Effector CD4-positive, alpha-beta T cell (primary cell): ENCODE data around the gene CDK2.
"Not testable (repeated sequence)": the region's sequence is repeated elsewhere in the genome, so short reads cannot be mapped to it uniquely, and the experiment has no call there.

Experiments used
- DNase-seq: peaks from one replicate; pipeline ENCODE4 v3.0.0-alpha.2; 2020

The CDK2 gene

DNA sequence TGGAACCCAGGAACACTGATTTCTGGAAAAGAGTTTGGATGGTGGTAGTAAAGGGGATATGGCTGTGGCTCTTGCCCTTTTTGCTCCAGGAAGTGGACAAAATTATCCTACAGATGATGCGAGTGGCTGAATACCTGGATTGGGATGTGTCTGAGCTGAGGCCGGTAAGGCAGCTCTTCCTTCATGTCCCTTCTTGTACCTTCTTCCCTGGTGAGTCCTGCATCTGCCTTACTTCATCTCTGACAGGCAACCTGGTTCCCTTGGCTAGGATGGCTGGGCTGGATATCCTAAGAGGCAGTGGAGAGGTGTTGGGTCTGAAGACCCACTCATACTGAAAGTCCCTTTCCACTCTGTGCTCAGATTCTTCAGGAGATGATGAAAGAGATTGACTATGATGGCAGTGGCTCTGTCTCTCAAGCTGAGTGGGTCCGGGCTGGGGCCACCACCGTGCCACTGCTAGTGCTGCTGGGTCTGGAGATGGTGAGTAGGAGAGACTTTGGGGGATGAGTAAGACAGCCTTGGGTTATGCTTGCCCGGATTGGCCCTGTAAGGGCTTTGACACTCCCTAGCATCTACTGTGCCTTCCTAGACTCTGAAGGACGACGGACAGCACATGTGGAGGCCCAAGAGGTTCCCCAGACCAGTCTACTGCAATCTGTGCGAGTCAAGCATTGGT is 27.7 kb upstream of the CDK2 start:
- no peak for DNase-seq

DNA sequence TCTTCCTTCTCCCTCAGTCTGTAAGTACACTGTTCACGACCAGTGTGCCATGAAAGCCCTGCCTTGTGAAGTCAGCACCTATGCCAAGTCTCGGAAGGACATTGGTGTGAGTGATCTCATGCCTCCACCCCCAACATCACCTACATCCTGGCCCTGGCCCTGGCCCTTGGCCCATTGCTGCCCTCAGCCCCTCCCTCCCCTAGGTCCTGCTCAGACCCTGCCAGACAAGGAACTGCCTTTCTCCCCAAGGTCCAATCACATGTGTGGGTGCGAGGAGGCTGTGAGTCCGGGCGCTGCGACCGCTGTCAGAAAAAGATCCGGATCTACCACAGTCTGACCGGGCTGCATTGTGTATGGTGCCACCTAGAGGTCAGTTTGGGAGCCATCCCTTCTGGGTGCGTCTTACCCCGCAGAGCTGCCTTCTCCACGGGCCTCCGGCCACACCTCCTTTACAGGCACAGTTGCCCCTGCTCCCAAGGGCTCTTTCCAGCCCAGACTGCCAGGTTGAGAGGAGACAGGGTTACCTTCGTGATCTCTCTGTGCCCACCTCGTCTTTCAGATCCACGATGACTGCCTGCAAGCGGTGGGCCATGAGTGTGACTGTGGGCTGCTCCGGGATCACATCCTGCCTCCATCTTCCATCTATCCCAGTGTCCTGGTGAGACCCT is 26.4 kb upstream of the CDK2 start:
- peak; percentile 80 for DNase-seq

DNA sequence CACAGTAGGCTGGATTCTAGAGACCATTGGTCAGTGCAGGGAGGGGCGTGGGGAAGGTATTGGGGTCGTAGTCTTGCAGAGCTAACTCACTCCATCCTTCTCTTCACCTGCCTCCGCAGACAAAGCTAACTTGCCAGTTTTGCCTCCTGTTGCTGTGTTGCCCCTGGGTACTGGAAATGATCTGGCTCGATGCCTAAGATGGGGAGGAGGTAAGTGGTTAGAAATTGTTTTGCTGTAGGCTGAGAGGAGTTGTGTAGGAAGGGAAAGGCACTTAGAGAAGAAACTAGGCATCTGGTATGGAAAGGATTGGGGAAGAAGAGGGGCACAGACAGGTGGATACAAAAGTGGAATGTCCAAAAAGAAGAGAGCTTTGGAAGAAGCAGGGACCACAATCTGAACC is 24.6 kb upstream of the CDK2 start:
- no peak for DNase-seq

DNA sequence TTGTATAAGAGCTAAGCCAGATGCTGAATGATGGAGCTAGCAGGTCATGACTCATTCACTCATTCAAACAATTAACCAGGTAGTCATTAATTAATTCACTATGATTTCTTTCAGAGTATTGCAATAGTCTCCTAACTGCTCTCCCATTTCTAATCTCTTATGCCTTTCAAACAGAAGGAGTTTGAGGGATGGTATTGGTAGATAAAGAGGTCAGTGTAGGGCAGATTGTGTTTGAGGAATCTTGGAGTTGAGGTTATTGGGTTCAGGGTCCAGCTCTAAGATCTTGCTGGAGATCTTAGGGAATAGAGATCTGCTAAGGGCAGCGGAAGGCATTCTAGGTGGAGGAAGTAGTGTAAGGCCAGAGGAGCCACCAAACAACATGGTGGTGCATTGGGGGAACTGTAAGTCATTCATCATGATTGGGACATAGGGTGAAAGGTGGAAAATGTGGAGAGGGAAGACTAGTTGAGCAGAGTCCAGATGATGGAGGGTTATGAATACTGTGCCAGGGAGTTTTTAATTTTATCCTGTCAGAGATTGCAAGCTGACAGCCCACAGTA is 24.0 kb upstream of the CDK2 start:
- DNase-seq: no peak

DNA sequence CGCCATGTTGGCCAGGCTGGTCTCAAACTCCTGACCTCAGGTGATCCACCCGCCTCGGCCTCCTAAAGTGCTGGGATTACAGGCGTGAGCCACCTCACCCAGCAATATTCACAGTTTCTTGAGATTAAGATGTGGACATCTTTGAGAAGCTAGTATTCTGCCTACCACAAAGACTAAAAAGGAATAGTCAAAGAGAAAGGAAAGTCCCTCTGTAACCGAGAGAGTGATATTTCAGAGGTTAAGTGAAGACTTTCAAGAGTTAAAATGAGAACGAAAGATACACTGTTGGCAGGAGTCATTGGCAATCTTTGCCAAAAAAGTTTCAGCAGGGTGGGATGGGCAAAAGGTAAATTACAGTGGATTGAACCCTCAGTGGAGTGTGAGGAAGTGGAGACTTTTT is 20.1 kb upstream of the CDK2 start:
- no peak for DNase-seq

DNA sequence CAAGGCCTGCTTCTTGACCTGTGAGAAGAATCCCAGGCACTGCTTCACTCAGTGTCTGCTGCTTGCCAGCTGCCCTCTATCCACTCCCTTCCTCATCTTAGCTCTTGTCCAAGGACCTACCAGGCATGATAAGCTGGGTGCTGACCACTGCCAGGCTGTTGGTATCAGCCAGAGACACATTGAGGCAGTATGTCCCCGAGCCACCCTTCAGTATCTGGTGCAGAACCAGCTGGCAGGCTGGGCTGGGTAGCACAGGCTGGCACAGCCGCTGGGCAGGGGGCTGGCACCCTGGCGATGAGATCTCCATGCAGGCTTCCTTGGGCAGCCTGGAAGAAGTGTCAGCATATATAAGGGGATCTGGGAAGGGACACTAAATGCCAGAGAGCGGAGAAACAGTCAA is 11.3 kb upstream of the CDK2 start:
- DNase-seq: no peak

DNA sequence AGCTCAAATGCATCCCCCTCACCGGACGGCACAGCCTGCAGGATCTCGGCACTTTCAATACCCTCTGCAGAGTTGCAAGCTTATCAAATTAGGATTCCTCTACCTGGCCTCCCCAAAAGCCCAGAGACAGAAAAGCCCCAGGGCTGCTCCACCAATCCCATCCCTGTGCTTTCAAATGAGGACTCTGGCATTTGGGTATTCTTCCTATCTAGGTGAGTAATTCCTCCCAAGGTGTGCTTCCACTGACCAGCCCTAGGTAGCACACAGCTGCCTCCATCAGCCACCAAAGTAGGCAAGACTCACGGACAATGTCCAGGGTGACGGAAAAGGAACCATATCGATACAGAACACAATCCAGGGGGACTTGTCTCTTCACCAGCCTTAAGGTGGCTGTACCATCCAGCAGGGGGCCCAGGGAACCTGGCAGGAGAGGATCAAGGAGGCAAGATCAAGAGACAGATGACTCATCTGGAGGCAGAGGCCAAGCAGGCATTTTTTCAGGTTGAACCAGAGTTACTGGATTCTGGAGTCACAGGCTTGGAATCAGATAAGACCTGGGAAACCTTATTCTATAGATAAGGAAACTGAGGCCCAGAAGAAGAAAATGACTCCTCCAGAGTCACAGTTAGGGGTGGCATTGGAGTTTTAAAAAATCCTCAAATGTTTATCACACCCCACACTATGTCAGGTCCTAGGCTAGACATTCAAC is 10.7 kb upstream of the CDK2 start:
- DNase-seq: peak; percentile 32

DNA sequence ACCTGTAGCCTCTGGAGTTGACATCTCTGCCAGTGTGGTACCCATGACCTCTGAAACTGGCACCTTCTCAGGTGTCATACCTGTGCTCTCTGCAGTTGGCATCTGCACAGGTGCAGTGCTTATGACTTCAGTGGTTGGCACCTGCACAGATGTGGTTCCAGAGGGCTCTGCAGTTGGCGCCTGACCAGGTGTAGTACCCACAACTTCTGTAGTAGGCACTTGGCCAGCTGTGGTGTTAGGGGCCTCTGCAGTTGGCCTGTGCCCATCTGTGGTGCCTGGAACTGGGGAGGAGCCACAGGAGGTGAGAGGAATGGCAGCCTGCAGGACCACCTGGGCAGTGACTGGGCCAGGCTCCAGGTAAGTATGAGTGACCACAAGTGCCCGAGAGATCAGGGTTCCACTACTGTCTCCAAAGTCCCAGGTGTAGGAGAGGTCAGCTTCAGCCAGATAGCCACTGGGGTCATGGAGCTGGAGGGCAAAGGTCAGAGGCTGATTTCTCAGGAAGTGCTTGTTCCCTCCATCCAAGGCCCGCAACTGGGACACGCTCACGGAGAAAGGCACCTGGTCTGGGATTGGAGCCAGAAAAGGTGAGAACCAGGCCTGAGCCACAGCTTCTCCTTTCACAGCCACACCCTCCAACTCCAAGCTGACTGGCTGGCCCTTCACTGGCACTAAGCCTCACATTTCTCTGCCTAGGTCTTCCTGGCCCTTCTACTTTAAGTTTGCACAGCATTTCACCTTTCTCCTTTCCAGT is 9.3 kb upstream of the CDK2 start:
- no peak for DNase-seq

DNA sequence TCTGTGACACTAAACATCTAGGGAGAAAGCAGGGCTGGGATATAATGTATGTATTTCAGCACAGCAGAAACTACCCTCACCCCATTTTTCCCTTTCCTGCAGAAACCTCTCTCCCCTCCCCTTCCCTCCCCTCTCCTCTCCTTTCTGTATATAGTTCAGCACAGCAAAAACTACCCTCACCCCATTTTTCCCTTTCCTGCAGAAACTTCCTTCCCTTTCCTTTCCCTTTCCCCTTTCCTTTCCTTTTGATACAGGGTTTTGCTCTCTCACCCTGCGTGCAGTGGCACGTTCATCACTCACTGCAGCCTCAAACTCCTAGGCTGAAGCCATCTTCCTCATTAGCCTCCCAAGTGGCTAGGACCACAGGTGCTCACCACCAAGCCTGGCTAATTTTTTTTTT is 2.9 kb upstream of the CDK2 start:
- no peak for DNase-seq

DNA sequence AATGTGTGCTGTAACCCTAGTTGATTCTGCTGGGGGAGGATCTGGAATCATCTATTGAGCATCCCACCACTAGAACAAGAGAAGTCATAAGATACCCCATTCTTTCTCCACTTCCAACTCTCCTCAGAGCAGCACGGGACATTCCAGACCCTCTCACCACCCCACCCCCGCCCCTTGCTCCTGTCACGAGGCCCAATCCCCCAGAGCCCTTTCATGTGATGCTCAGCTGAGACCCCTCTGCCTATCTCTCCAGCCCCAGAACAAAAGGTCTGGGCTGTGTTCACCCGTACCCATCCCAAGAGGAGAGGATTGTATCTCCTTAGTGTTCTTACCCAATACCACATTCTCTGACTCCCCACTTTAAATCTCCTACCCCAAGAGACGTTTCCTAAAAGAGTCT is 1.4 kb upstream of the CDK2 start:
- no peak for DNase-seq

DNA sequence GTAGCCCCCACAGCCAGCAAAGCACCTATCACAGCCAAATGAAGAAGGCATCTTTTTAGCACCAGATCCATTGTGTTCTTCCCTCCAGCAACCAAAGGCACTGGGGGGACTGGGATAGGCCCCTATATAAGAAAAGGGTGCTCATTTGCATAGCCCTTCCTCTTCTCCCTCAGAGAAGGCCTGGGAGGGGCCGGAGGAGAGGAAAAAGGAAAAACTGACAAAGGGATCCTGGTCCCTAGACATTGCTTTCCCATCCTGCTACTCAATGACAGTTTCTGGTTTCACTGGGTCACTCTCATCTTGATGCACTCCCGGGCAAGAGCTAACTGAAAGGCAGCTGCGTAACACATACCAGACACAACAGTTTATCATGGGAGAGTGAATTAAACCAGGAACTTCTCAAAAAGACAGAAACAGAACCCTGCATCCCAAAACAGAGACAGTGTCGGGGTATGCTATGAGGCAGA is 656 bp upstream of the CDK2 start, which contains the start of gene PMEL:
Gene PMEL (minus strand): TSS at position 102 of the 467 bp plus-strand sequence. CDS start 31 bp downstream, at position 71.
- no peak for DNase-seq

DNA sequence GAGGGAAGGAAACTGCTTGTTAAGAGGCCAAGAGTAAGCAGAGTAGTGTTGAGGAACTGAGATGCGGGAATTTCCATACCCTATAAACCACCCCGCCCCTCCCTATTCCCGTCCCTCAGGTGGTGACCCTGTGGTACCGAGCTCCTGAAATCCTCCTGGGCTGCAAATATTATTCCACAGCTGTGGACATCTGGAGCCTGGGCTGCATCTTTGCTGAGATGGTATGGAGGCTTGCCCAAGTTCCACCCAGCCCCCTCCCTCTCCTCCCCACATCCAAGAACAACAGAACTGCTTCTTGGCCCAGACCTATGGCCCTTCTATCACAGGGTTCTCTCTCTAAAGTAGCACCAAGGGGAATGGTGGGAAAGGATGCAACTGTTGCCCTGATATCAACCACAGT is 2.7 kb downstream of the CDK2 start:
- DNase-seq: no peak

DNA sequence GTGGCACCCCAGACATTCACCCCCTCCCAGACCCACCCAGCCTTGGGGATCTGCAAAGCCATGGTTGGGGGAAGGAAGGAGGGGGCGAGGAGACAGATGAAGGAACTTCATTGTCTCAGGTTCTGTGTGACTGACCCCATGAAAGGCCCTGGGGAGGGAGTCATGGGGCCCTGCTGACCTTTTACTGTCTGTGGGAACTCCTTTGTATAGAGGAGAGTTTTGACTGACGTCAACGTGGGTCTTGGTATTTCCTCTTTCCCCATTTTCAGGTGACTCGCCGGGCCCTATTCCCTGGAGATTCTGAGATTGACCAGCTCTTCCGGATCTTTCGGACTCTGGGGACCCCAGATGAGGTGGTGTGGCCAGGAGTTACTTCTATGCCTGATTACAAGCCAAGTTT is 4.1 kb downstream of the CDK2 start:
- no peak for DNase-seq

DNA sequence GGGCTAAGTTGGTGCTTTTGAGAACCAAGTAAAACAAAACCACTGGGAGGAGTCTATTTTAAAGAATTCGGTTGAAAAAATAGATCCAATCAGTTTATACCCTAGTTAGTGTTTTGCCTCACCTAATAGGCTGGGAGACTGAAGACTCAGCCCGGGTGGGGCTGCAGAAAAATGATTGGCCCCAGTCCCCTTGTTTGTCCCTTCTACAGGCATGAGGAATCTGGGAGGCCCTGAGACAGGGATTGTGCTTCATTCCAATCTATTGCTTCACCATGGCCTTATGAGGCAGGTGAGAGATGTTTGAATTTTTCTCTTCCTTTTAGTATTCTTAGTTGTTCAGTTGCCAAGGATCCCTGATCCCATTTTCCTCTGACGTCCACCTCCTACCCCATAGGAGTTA is 5.4 kb downstream of the CDK2 start:
- no peak for DNase-seq

DNA sequence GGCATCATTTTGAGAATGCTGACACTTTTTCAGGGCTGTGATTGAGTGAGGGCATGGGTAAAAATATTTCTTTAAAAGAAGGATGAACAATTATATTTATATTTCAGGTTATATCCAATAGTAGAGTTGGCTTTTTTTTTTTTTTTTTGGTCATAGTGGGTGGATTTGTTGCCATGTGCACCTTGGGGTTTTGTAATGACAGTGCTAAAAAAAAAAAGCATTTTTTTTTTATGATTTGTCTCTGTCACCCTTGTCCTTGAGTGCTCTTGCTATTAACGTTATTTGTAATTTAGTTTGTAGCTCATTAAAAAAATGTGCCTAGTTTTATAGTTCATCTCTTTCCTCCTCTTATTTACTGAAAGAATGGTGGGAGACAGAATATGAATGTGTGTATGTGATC is 5.8 kb downstream of the CDK2 start:
- DNase-seq: no peak

DNA sequence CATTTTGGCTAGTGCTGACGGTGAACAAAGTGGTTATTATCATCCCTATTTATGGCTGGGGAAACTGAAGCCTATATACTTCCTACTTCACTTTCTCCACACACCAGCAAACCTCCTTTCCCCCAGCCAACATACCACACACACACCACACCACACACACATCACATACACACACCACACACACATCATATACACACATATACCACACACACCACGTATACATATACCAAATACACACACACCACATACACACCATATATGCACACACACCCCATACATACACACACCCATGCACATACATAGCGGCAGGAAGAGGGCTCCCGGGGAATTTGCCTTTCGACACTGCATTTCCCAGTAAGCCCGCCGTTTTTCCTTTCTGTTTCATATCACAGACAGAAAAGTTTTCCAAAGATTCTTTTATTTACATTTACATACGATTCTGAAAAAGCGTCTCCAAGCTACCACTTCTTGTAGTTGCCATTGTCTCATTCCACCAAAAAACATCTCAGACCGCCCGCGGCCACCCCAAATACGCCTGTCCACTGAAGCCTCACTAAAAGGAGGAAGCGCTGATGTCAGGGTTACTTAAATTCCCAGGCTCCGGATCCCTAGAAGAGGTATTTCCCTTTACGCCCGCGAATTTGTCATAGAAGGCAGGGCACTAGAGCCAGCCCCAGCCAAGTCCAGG is 6.4 kb downstream of the CDK2 start:
- DNase-seq: no peak

DNA sequence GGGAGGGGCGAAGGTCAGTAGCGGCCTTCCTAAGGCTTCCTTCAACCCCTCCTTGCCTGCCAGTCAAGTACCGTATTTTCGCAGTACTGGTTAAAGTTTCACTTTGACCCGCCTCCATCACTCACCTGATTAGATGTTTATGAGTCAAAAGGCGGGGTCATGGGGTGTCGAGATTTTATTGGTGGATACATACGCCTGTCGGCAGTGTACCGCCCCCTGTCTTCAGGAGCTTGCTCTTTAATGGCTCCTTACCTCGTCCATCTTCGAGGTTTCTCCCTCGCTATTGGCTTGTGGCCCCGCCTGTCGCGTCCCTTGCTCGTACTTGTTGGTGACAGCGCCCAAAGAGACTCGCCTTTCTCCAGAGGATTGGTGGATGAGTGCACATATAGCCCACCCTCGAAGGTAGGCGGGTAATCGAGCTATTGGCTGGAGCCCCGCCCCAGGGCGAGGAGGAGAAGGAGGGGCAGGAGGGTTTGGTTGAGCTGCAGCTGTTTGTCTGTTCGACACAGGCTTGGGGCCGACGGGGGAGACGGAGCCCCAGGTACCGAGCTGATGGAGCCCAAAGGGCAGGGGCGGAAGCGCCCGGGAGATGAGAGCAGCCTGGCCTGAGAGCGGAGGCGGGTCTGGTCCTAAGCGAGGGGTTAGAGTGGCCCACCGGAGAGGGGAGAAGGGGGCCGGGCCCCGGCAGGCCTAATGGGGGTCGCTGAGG is 7.1 kb downstream of the CDK2 start, which contains the start of gene RAB5B:
Gene RAB5B (plus strand): TSS at position 480 of the 709 bp plus-strand sequence. CDS start 12,883 bp downstream, outside the sequence.
- DNase-seq: peak; percentile 98

DNA sequence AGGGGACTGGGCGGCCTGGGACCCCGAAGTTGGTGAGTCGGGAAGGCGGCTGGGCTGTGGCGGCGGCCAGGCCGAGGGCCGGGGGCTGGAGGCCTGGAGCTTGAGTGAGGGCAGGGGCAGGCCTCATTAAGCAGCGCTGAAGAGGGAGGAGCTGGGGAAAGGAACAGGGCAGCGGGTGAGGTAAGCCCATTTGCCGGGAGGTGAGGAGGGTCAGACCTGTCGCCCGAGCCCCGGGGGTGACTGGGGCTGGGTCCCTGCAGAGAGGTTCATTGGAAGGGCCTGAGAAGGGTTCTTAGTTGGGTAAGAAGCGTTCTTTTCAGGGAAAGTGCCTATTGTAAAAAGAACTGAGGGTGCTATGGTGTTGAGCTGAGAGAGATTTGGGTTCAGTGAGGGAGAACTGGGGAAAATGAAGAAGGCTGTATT is 7.7 kb downstream of the CDK2 start:
- DNase-seq: no peak

DNA sequence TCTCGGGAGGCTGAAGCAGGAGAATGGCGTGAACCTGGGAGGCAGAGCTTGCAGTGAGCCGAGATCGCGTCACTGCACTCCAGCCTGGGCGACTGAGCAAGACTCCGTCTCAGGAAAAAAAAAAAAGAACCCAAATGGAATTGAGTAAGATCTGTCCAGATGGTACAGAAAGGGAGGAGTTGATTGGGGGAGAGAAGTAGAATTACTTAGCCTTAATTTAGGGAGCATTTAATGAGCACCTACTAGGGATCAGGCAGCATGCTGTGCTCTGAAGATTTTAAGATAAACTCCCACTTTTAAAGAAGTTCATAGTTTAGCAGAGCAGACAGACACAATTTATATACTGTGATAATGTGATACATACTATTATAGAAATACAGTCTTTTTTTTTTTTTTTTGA is 11.8 kb downstream of the CDK2 start:
- no peak for DNase-seq

DNA sequence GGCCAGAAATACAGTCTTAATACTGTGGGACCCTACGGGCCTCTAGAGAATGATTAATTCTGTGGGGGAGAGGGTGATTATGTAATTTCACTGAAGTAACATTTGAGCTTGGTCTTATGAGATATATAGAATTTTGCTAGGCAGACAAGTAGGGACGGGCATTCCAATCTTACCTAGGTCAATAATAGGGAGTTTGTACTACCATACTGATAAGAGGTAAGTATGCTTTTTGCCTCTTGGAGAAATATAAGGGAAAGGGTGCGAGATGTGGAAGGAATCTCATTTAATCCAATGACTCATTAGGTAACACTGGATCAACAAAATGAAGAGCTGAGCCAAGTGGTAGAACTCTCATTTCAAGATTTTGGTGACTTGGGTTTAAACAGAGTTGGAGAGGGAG is 12.4 kb downstream of the CDK2 start:
- no peak for DNase-seq

DNA sequence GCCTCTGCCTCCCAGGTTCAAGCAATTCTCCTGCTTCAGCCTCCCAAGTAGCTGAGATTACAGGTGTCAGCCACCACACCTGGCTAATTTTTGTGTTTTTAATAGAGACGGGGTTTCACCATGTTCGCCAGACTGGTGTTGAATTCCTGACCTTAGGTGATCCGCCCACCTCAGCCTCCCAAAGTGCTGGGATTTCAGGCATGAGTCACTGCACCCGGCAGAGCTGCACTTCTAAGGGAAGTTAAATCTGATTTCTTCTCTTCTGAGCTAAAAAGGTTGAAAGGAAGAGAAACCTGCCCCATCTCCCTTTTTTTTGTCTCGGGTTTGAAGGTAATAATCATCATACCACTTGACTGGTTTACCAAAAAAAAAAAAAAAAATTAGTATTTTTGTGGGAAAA is 15.3 kb downstream of the CDK2 start:
- not testable (repeated sequence) for DNase-seq
